Medulla oblongata (tissue), 1 donor: ENCODE measurements around the gene PKDREJ.

Experiments
- DNase-seq: peaks from one replicate; pipeline ENCODE4 v3.0.0-alpha.2; 2015; ENCODE audit errors: extremely low spot score

The PKDREJ gene

GRCh38 chr22:46288846-46289243 is 25.7 kb upstream of the PKDREJ start:
- no peak for DNase-seq

GRCh38 chr22:46287873-46288751 is 25.0 kb upstream of the PKDREJ start:
- DNase-seq: no peak

GRCh38 chr22:46286941-46287872 is 24.1 kb upstream of the PKDREJ start:
- no peak for DNase-seq

- no peak for DNase-seq
These were observed 22.9 kb upstream of the PKDREJ start for GRCh38 chr22:46286006-46286405.

GRCh38 chr22:46281866-46282678 is 18.9 kb upstream of the PKDREJ start:
- no peak for DNase-seq

GRCh38 chr22:46280999-46281623 is 18.0 kb upstream of the PKDREJ start:
- DNase-seq: peak; percentile 85

- DNase-seq: no peak
These were observed 17.1 kb upstream of the PKDREJ start for GRCh38 chr22:46280063-46280817.

- DNase-seq: no peak
These were observed 15.8 kb upstream of the PKDREJ start for GRCh38 chr22:46278656-46279645.

GRCh38 chr22:46276563-46276962 is 13.4 kb upstream of the PKDREJ start:
- no peak for DNase-seq

- no peak for DNase-seq
These were observed 12.4 kb upstream of the PKDREJ start for GRCh38 chr22:46275455-46276122.

GRCh38 chr22:46274381-46274780 is 11.2 kb upstream of the PKDREJ start:
- DNase-seq: no peak

GRCh38 chr22:46273432-46274148 is 10.4 kb upstream of the PKDREJ start:
- DNase-seq: no peak

- DNase-seq: no peak
These were observed 9.8 kb upstream of the PKDREJ start for GRCh38 chr22:46272762-46273431.

- DNase-seq: no peak
These were observed 9.1 kb upstream of the PKDREJ start for GRCh38 chr22:46272196-46272595.

GRCh38 chr22:46269564-46269963 is 6.4 kb upstream of the PKDREJ start:
- no peak for DNase-seq

GRCh38 chr22:46267431-46268279 is 4.5 kb upstream of the PKDREJ start, which contains the start of gene TTC38:
Gene TTC38 (plus strand): TSS chr22:46268008. CDS start chr22:46268040, 32 bp downstream.
- peak; percentile 88 for DNase-seq
